Loucy (cell line): Measurements from ENCODE around the gene RNLS.

ENCODE experiments used
- H2AFZ ChIP-seq: fragments of 200-600 bp; sonication (generic); 2 replicates; pipeline ENCODE4 v1.6.0; 2016; ENCODE audit warnings: antibody characterized with exemption, mild to moderate bottlenecking, low read length, moderate library complexity
- H3F3A ChIP-seq: fragments of 200-600 bp; 2 replicates; pipeline ENCODE4 v1.6.0; 2016; ENCODE audit warnings: antibody characterized with exemption, low read depth, mild to moderate bottlenecking
- H3K27me3 ChIP-seq: fragments of 200-600 bp; sonication (generic); 2 replicates; pipeline ENCODE4 v1.6.1; 2014; ENCODE audit warnings: low read length, mild to moderate bottlenecking; ENCODE audit not compliant: insufficient read depth, poor library complexity, severe bottlenecking
- H3K36me3 ChIP-seq: fragments of 200-600 bp; sonication (generic); 2 replicates; pipeline ENCODE4 v1.6.1; 2016; ENCODE audit warnings: low read length; ENCODE audit not compliant: insufficient read depth
- H3K4me1 ChIP-seq: fragments of 200-600 bp; sonication (generic); 2 replicates; pipeline ENCODE4 v1.5.1; 2014; ENCODE audit warnings: low read length, mild to moderate bottlenecking; ENCODE audit not compliant: insufficient read depth, poor library complexity, severe bottlenecking
- H3K4me2 ChIP-seq: fragments of 200-600 bp; sonication (generic); 2 replicates; pipeline ENCODE4 v1.6.0; 2014; ENCODE audit warnings: antibody characterized with exemption, low read length, low read depth, mild to moderate bottlenecking; ENCODE audit not compliant: poor library complexity, severe bottlenecking
- H3K4me3 ChIP-seq: fragments of 200-600 bp; sonication (generic); 2 replicates; pipeline ENCODE4 v1.5.1; 2014; ENCODE audit warnings: low read length, mild to moderate bottlenecking, mixed read lengths; ENCODE audit not compliant: poor library complexity, severe bottlenecking
- H3K79me2 ChIP-seq: fragments of 200-600 bp; sonication (generic); 2 replicates; pipeline ENCODE4 v1.6.1; 2014; ENCODE audit warnings: low read length; ENCODE audit not compliant: insufficient read depth
- H3K9ac ChIP-seq: fragments of 200-600 bp; sonication (generic); 2 replicates; pipeline ENCODE4 v1.6.0; 2014; ENCODE audit warnings: mild to moderate bottlenecking, low read depth, low read length, moderate library complexity; ENCODE audit not compliant: poor library complexity, severe bottlenecking
- H3K9me2 ChIP-seq: fragments of 200-600 bp; sonication (generic); replicated peaks from 2 replicates; pipeline ENCODE4 v1.6.1; 2016; ENCODE audit warnings: low read depth, low read length, mixed read lengths
- H3K9me3 ChIP-seq: fragments of 200-600 bp; sonication (generic); 2 replicates; pipeline ENCODE4 v1.6.1; 2014; ENCODE audit warnings: mild to moderate bottlenecking, antibody characterized with exemption, low read length, low read depth; ENCODE audit not compliant: insufficient read depth
- H4K20me1 ChIP-seq: fragments of 200-600 bp; sonication (generic); 2 replicates; pipeline ENCODE4 v1.6.0; 2014; ENCODE audit warnings: antibody characterized with exemption, low read length, mild to moderate bottlenecking; ENCODE audit not compliant: insufficient read depth, poor library complexity, severe bottlenecking
- CTCF ChIP-seq: fragments of 200-600 bp; sonication (generic); conservative IDR thresholded peaks from 2 replicates; pipeline ENCODE4 v1.5.1; 2014; ENCODE audit warnings: mild to moderate bottlenecking, antibody characterized with exemption, low read length
- EZH2phosphoT487 ChIP-seq: fragments of 200-600 bp; IDR thresholded peaks from 2 replicates; pipeline ENCODE4 v1.6.1; 2018; ENCODE audit warnings: antibody characterized with exemption, mild to moderate bottlenecking, moderate library complexity, borderline replicate concordance

The RNLS gene

GRCh38 chr10:88299787-88300186, 283.3 kb downstream of the RNLS start:
- no peaks in the 10 kb centered on the region for H3F3A ChIP-seq
- no peak overlapping the region for H2AFZ ChIP-seq
- H3K36me3 ChIP-seq: peaks cover 28% of the 10 kb centered on the region; the same call in 1 of the 2 replicates
- no peaks in the 10 kb centered on the region for H3K27me3 ChIP-seq
- peaks cover 34% of the 10 kb centered on the region; the same call in 1 of the 2 replicates for H3K79me2 ChIP-seq
- H3K9me2 ChIP-seq: no peaks in the 10 kb centered on the region
- no peak overlapping the region for H3K9ac ChIP-seq
- 0 out of 2 replicates have a peak, but pooled peaks cover 2% of the 10 kb centered on the region for H3K9me3 ChIP-seq
- H4K20me1 ChIP-seq: no peaks in the 10 kb centered on the region
- no peak for TF ChIP-seq EZH2phosphoT487
- no peak for TF ChIP-seq CTCF
- H3K4me2 ChIP-seq: no peak overlapping the region
- no peak overlapping the region for H3K4me3 ChIP-seq
- peaks cover 21% of the 10 kb centered on the region for H3K4me1 ChIP-seq

- TF ChIP-seq EZH2phosphoT487 (no peak), CTCF (no peak)
- H3K9ac ChIP-seq: no peak overlapping the region
- no peaks in the 10 kb centered on the region for H3K9me3 ChIP-seq
- H2AFZ ChIP-seq: no peak overlapping the region
- peaks cover 37% of the 10 kb centered on the region; the same call in 1 of the 2 replicates for H3K79me2 ChIP-seq
- H3K4me3 ChIP-seq: no peak overlapping the region
- no peaks in the 10 kb centered on the region for H3K9me2 ChIP-seq
- H3K4me1 ChIP-seq: peaks cover 31% of the 10 kb centered on the region
- no peaks in the 10 kb centered on the region for H3K27me3 ChIP-seq
- H3K36me3 ChIP-seq: peaks cover 6% of the 10 kb centered on the region; the same call in 1 of the 2 replicates
- H3K4me2 ChIP-seq: no peak overlapping the region
- no peaks in the 10 kb centered on the region for H3F3A ChIP-seq
- H4K20me1 ChIP-seq: no peaks in the 10 kb centered on the region
Measured at GRCh38 chr10:88297103-88297502, 286.0 kb downstream of the RNLS start.

- Histone ChIP-seq H4K20me1 (no peaks in the 10 kb centered on the region), H3K9me2 (no peaks in the 10 kb centered on the region), H3K4me1 (peaks cover 55% of the 10 kb centered on the region), H3K79me2 (peaks cover 23% of the 10 kb centered on the region; the same call in 1 of the 2 replicates), H3K9ac (no peak overlapping the region), H3K36me3 (no peaks in the 10 kb centered on the region), H3K9me3 (no peaks in the 10 kb centered on the region), H3K4me2 (no peak overlapping the region), H3K4me3 (no peak overlapping the region), H3K27me3 (no peaks in the 10 kb centered on the region), H3F3A (no peaks in the 10 kb centered on the region), H2AFZ (no peak overlapping the region)
- TF ChIP-seq CTCF (no peak), EZH2phosphoT487 (no peak)
Measured at GRCh38 chr10:88293651-88294230, 289.4 kb downstream of the RNLS start.
